ENCODE results near the gene MISP. TPM values are rescaled to one million over a fixed set of nuclear protein-coding genes. Genes with fewer than 3 reads are reported as not detected.
A peak's percentile ranks its signal among the peaks of the same experiment; 100 is the strongest.
"Not testable (repeated sequence)": the region's sequence is repeated elsewhere in the genome, so short reads cannot be mapped to it uniquely, and the experiment has no call there.

The MISP gene
- total and polyA plus RNA-seq, 12 donors = 0.01 TPM; not detected in 11

- WGBS, 2 donors = 72 to 85% methylated on average over 15 to 18 of the region's 19 CpGs
- no peak overlapping the region for H3K27ac ChIP-seq
- intact Hi-C loops (cut with DNase I) = no loop called here
- H3K27me3 ChIP-seq = no peaks in the 10 kb centered on the region
- no peak overlapping the region for H3K4me3 ChIP-seq
- peaks cover 0 to 34% (median 9%) of the 10 kb centered on the region in 11 donors for H3K9me3 ChIP-seq
- H3K36me3 ChIP-seq = peaks cover 0 to 27% (median 0%) of the 10 kb centered on the region in 9 donors
- no peak for DNase-seq
- peaks cover 0 to 7% (median 0%) of the 10 kb centered on the region in 9 donors for H3K4me1 ChIP-seq
- ATAC-seq = no peak
- TF ChIP-seq CTCF (IDR thresholded peaks at IDR 0.05) = peak in 2 of 9 donors; percentile 10 to 26
These were observed 9.3 kb upstream of the MISP start for GRCh38 chr19:741506-742131.

GRCh38 chr19:742540-743075, 8.3 kb upstream of the MISP start:
- peaks cover 0 to 25% (median 1%) of the 10 kb centered on the region in 9 donors for H3K36me3 ChIP-seq
- WGBS, 2 donors = 95% methylated on average over 24 of the region's 24 CpGs
- no peaks in the 10 kb centered on the region for H3K27me3 ChIP-seq
- no peak overlapping the region for H3K4me3 ChIP-seq
- ATAC-seq (no peak), DNase-seq (no peak)
- no peak overlapping the region for H3K27ac ChIP-seq
- peaks cover 0 to 7% (median 0%) of the 10 kb centered on the region in 9 donors for H3K4me1 ChIP-seq
- H3K9me3 ChIP-seq = peaks cover 0 to 42% (median 11%) of the 10 kb centered on the region in 11 donors
- no peak for TF ChIP-seq CTCF (IDR thresholded peaks at IDR 0.05)
- intact Hi-C loops (cut with DNase I) = no loop called here

GRCh38 chr19:743168-743687, 7.7 kb upstream of the MISP start:
- H3K4me3 ChIP-seq = no peak overlapping the region
- no peak overlapping the region for H3K27ac ChIP-seq
- TF ChIP-seq CTCF (IDR thresholded peaks at IDR 0.05) = no peak
- H3K4me1 ChIP-seq = peaks cover 0 to 7% (median 0%) of the 10 kb centered on the region in 9 donors
- intact Hi-C loops (cut with DNase I) = no loop called here
- H3K9me3 ChIP-seq = peaks cover 0 to 48% (median 11%) of the 10 kb centered on the region in 11 donors
- WGBS, 2 donors = 55% methylated on average over 13 of the region's 13 CpGs
- peaks cover 0 to 25% (median 5%) of the 10 kb centered on the region in 9 donors for H3K36me3 ChIP-seq
- DNase-seq = peak in 1 of 2 donors; percentile 41
- H3K27me3 ChIP-seq = no peaks in the 10 kb centered on the region
- ATAC-seq = peak in 6 of 8 donors; percentile 21 to 70 (median 38)

GRCh38 chr19:745138-745537, 5.8 kb upstream of the MISP start:
- 53 to 55% methylated on average over 7 of the region's 7 CpGs for WGBS, 2 donors
- ATAC-seq = not testable (repeated sequence)

More at GRCh38 chr19:745138-745537, 5.8 kb upstream of the MISP start:
- H3K4me3 ChIP-seq; intact Hi-C loops (cut with DNase I); H3K27ac ChIP-seq; DNase-seq; H3K4me1 ChIP-seq; H3K27me3 ChIP-seq: not testable (repeated sequence)
- H3K36me3 ChIP-seq = peaks cover 0 to 23% (median 5%) of the 10 kb centered on the region in 9 donors
- H3K9me3 ChIP-seq = peaks cover 0 to 49% (median 11%) of the 10 kb centered on the region in 11 donors

Measured in heart right ventricle (tissue), 16 donors.